GM21717 (cell line): ENCODE measurements around the gene LUZP2.

ENCODE experiments used
- ATAC-seq: cut with Tn5 transposase; IDR thresholded peaks from one replicate; pipeline ENCODE4 v1.9.1; 2021; ENCODE audit warnings: mild to moderate bottlenecking, moderate library complexity; ENCODE audit not compliant: unreplicated experiment

LUZP2 gene

DNA sequence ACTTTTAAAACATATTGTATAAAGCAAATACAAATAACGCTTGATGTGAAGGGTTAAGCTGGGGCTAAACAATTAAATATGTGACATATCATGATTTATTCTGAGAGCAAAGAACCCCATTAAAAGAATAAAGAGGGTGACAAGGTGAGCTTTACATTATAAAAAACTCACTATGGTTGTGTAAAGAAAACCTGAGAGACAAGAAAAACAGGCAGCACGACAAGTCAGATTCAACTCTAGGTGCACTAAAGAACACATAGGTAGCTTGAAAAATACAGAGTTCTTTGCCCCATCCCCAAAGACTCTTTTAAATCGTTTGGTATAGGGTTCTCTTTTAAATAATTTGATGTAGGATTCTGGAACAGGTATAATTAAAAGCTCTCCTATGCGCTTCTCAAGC, 63.5 kb downstream of the LUZP2 start:
- no peak for ATAC-seq

GRCh38 chr11:24567380-24567779, 70.5 kb downstream of the LUZP2 start:
- ATAC-seq, result peak; percentile 63

DNA sequence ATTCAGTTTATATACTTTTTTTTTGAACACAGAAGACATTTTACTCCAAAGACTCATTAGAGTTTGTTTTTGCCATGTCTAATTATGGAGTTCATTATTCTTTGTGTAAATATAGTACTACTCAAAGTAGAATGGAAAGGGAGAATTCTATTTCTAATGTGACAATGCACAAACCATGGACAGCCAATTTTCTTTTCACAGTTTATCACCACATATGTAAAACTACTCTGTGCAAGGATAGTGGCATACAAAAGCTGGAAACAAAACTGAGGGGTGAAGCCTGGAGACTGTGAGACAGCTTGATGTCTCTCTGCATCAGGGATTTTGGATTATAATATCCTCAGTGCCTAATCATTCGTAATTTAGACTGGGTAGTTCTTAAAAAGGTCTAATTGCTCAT, 75.5 kb downstream of the LUZP2 start:
- ATAC-seq, result no peak

DNA sequence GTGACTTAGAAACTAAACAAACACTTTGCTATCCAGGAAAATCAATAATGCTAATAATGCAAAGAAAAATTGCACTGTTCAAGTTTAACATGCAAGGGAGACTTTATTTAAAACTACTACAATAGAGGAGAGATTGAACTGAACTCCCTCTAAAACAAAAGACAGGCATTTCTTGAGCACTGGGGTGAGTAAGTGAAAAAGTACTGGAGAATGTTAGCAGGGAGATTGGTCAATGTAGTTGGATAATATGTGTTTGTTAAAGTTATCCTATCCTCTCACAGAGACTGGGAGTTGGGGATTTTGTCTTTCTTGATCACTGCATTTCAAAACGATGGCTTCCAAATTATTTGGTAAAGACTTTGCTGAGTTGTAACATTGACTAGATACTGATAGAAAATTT, 77.6 kb downstream of the LUZP2 start:
- ATAC-seq, result no peak

GRCh38 chr11:24575392-24575791, 78.5 kb downstream of the LUZP2 start:
- ATAC-seq, result no peak

- no peak for ATAC-seq
These were observed 88.3 kb downstream of the LUZP2 start for GRCh38 chr11:24585192-24585591.

- ATAC-seq, result no peak
These were observed 90.8 kb downstream of the LUZP2 start for GRCh38 chr11:24587635-24588034.

- ATAC-seq, result no peak
These were observed 91.2 kb downstream of the LUZP2 start for GRCh38 chr11:24588081-24588480.

DNA sequence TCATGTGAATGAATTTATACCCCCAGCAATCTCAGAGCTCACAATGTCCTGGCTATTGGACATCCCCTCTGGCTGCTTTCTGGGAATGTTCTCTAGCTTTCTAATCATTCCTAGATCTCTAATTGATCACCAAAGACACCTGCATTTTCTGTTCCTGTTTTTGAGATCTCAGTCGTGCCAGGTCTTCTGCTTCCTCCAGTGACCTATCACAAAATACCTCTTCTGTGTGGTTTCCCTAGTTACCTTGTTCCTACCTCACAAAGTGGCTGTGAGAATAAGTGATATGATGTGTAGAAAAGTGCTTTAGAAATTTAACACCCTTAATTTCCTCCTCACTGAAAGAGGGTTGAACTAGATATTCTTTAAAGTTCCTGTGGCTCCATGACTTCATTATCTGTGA, 92.2 kb downstream of the LUZP2 start:
- no peak for ATAC-seq

DNA sequence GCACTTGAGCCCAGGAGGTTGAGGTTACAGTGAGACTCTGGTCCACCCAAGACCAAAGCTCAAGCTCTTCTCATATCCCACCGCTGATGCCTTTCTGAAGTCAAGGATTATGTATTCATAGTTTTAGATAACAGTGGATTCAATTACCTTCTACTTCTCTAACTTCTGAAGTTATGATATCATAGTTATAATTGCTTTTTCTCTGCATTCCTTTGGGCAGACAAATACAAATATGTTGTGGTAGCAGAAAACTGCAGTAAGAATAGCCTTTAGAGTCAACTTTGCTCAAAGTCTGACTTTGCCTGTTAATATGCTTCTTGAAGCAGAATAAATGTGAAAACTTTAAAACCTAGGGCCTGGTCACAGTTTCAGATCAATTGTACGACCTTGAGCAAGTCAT, 94.4 kb downstream of the LUZP2 start:
- ATAC-seq, result no peak

GRCh38 chr11:24592360-24592759, 95.5 kb downstream of the LUZP2 start:
- no peak for ATAC-seq

GRCh38 chr11:24593332-24593731, 96.5 kb downstream of the LUZP2 start:
- no peak for ATAC-seq

DNA sequence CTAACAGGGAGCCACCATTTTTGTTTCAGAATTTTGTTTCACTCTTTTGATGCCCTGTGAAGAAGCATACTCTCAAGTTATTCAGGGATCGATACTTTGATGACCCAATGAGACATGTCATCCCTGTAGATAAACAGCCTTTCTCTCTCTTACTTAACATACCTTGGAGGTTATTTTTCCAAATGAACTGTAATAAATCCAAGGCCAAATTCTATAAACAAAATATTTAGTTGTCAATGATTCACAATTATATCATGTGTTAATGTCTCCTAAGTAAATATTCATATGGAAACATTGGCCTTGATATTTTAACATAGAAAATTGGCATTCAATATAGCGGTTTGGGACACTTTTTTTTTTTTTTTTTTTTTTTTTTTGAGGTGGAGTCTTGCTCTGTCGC, 97.5 kb downstream of the LUZP2 start:
- ATAC-seq, result no peak

- ATAC-seq, result no peak
These were observed 101.8 kb downstream of the LUZP2 start for GRCh38 chr11:24598641-24599040.

- ATAC-seq, result no peak
These were observed 112.6 kb downstream of the LUZP2 start for GRCh38 chr11:24609192-24610119.

DNA sequence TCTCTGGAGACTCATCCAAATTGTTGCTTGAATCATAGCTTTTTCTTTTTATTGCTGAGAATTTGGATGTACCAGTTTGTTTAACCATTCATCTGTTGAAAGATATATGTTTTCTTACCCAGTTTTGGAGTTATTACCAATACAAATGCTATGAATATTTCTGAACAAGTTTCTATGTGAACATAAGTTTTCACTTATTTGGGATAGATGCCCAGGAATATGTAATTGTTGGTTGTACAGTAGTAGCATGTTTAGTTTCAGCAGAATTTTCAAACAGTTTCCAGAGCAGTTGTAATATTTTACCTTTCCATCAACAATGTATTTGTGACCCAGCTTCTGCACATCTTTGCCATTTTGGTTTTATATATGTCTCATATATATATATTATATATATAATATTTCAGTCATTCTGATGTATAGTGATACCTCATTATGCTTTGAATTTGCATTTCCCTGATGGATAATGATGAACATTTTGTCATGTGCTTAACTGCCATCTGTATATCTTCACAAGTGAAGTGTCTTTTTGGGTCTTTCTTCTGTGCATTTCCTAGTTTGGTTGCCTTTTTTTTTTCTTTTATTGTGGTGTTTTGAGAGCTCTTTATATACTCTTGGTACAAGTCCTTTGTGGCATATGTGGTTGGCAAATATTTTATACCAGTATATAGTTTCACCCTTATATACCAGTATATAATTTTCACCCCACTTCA, 118.8 kb downstream of the LUZP2 start:
- no peak for ATAC-seq

DNA sequence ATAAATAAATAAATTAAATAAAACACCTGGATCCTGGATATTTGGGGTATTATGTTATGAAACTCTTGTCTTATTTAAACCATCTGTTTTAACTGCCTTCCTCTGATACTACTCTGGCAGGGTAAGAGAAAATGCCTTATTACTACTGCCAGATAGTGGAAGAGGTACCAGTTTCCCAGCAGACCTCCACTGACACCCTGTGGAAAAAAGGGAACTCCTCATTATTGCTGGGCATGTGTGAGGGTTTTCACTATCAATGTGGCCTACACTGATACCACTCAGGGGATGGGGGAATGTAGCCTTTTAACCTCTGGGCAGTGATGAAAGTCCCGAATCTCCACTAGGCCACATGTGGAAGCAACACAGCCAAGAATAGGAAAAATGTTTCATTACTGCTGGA, 121.0 kb downstream of the LUZP2 start:
- no peak for ATAC-seq

DNA sequence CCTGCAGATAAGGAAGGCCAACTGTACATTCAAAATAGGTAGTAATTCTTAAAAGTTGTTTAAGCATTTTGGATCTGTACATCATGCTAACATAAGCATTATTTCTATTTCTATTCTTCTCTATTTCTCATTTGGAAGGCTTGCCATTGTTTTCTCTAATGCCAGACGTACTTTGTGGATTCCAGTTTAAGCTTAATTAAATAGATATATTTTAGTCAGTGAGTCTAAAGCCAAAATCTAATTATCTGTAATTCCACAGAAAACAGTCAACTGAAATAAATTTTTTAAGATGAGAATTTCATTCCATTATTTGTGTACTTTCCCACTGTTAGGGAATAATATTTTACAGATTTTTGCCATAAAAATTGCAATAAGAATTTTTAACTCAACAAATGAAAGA, 123.0 kb downstream of the LUZP2 start:
- ATAC-seq, result no peak

- no peak for ATAC-seq
These were observed 125.4 kb downstream of the LUZP2 start for GRCh38 chr11:24622262-24622661.

DNA sequence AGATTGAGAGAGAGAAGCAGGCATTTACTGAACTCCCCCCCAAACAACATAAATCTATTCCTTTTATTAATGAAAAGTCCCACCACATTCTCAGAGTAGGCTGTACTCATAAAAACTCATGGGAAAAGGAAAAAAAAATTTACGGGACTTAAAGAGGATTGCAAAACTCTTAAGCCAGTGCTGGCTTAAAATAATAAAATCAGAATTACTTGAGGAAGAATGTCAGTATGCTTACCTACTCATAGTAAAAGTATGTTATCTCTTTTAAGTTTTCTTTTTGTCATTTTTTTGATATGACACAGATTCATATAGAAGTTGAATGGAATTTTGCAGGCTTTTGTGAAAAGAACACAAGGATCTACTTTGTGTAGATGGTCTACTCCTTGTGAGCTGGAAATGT, 126.3 kb downstream of the LUZP2 start:
- no peak for ATAC-seq

- ATAC-seq, result no peak
These were observed 127.6 kb downstream of the LUZP2 start for GRCh38 chr11:24624432-24624831.

GRCh38 chr11:24625975-24626374, 129.1 kb downstream of the LUZP2 start:
- no peak for ATAC-seq
